Neuronal stem cell (in vitro differentiated cells): ENCODE data around the gene CEP44.

ENCODE experiments used
- DNase-seq: peaks from one replicate; pipeline ENCODE4 v3.0.0-alpha.2; 2013; ENCODE audit warnings: low spot score
- H2AFZ ChIP-seq: one replicate; pipeline ENCODE4 v1.6.1; 2013; ENCODE audit warnings: mild to moderate bottlenecking, low read length, inconsistent platforms
- H2AK5ac ChIP-seq: 2 replicates; pipeline ENCODE4 v1.6.1; 2013; ENCODE audit warnings: low read depth, mild to moderate bottlenecking, inconsistent platforms, low read length, moderate library complexity, mixed read lengths
- H2BK120ac ChIP-seq: 2 replicates; pipeline ENCODE4 v1.6.1; 2013; ENCODE audit warnings: low read depth, mild to moderate bottlenecking, inconsistent platforms, low read length, moderate library complexity, mixed read lengths
- H2BK12ac ChIP-seq: one replicate; pipeline ENCODE4 v1.6.1; 2013; ENCODE audit warnings: low read length, inconsistent platforms
- H2BK15ac ChIP-seq: 2 replicates; pipeline ENCODE4 v1.6.1; 2013; ENCODE audit warnings: mild to moderate bottlenecking, low read length, inconsistent platforms, mixed read lengths
- H2BK5ac ChIP-seq: one replicate; pipeline ENCODE4 v1.6.1; 2013; ENCODE audit warnings: inconsistent platforms, mild to moderate bottlenecking, low read length, moderate library complexity
- H3K14ac ChIP-seq: one replicate; pipeline ENCODE4 v1.6.1; 2013; ENCODE audit warnings: low read length, inconsistent platforms
- H3K18ac ChIP-seq: 2 replicates; pipeline ENCODE4 v1.6.1; 2013; ENCODE audit warnings: low read length, inconsistent platforms
- H3K23ac ChIP-seq: 2 replicates; pipeline ENCODE4 v1.6.1; 2013; ENCODE audit warnings: low read depth, mild to moderate bottlenecking, mixed read lengths, low read length, inconsistent platforms; ENCODE audit not compliant: poor library complexity
- H3K27ac ChIP-seq: replicated peaks from 3 replicates; pipeline ENCODE4 v1.5.1; 2013; ENCODE audit warnings: low read length, inconsistent platforms
- H3K27me3 ChIP-seq, 3 experiments: 2 replicates each; pipeline ENCODE4 v1.6.1; 2013; ENCODE audit warnings: low read length in 3 of 3, mild to moderate bottlenecking in 2 of 3, inconsistent platforms in 1 of 3, low read depth in 1 of 3, mixed read lengths in 1 of 3, moderate library complexity in 1 of 3; ENCODE audit not compliant: control insufficient read depth in 3 of 3, insufficient read depth in 3 of 3
- H3K36me3 ChIP-seq, 2 donors: replicated peaks in 1 of 2; 2 replicates each; pipeline ENCODE4 v1.6.1; 2013; ENCODE audit warnings: low read length in 2 of 2; ENCODE audit not compliant: control insufficient read depth in 2 of 2, insufficient read depth in 2 of 2
- H3K4ac ChIP-seq: 2 replicates; pipeline ENCODE4 v1.6.1; 2013; ENCODE audit warnings: inconsistent platforms, mild to moderate bottlenecking, low read length, moderate library complexity
- H3K4me1 ChIP-seq, 2 donors: 1 replicate in 1 of 2; 2 replicates in 1 of 2; pipeline ENCODE4 v1.6.1; 2013; ENCODE audit warnings: low read length in 2 of 2, low read depth in 1 of 2; ENCODE audit not compliant: control insufficient read depth in 2 of 2, insufficient read depth in 1 of 2
- H3K4me2 ChIP-seq: one replicate; pipeline ENCODE4 v1.6.1; 2013; ENCODE audit warnings: mild to moderate bottlenecking, low read length, inconsistent platforms; ENCODE audit not compliant: insufficient read depth, poor library complexity, severe bottlenecking
- H3K4me3 ChIP-seq, 2 donors: 2 replicates each; pipeline ENCODE4 v1.5.1; 2013; ENCODE audit warnings: low read length in 2 of 2, mild to moderate bottlenecking in 2 of 2, inconsistent platforms in 1 of 2, moderate library complexity in 1 of 2
- H3K79me1 ChIP-seq: one replicate; pipeline ENCODE4 v1.6.1; 2013; ENCODE audit warnings: low read depth, mild to moderate bottlenecking, inconsistent platforms, low read length, moderate library complexity
- H3K9ac ChIP-seq: one replicate; pipeline ENCODE4 v1.6.1; 2013; ENCODE audit warnings: mild to moderate bottlenecking, low read depth, low read length, inconsistent platforms; ENCODE audit not compliant: poor library complexity
- H3K9me3 ChIP-seq, 2 donors: replicated peaks in 1 of 2; 2 replicates each; pipeline versions ENCODE3 to v1.6.1; 2013; ENCODE audit warnings: low read length in 2 of 2, mild to moderate bottlenecking in 2 of 2, inconsistent platforms in 1 of 2, low read depth in 1 of 2, mixed read lengths in 1 of 2, moderate library complexity in 1 of 2; ENCODE audit not compliant: control insufficient read depth in 2 of 2, insufficient read depth in 1 of 2
- H4K8ac ChIP-seq: one replicate; pipeline ENCODE4 v1.6.1; 2013; ENCODE audit warnings: low read depth, mild to moderate bottlenecking, inconsistent platforms, low read length, moderate library complexity
- H4K91ac ChIP-seq: one replicate; pipeline ENCODE4 v1.6.1; 2013; ENCODE audit warnings: low read length, low read depth, mild to moderate bottlenecking, inconsistent platforms; ENCODE audit not compliant: poor library complexity
- WGBS, 2 donors: extraction: QIAGEN DNeasy Blood & Tissue Kit; methylation state at CpG; one replicate each; pipeline ENCODE4 v1.1.7; 2013; ENCODE audit warnings: missing lambda C conversion rate in 2 of 2, mixed read lengths in 1 of 2; ENCODE audit not compliant: insufficient read length in 2 of 2, insufficient replicate concordance in 1 of 2; ENCODE audit errors: extremely low coverage in 2 of 2; 5-methylcytosine and 5-hydroxymethylcytosine counted together

CEP44 gene

DNA sequence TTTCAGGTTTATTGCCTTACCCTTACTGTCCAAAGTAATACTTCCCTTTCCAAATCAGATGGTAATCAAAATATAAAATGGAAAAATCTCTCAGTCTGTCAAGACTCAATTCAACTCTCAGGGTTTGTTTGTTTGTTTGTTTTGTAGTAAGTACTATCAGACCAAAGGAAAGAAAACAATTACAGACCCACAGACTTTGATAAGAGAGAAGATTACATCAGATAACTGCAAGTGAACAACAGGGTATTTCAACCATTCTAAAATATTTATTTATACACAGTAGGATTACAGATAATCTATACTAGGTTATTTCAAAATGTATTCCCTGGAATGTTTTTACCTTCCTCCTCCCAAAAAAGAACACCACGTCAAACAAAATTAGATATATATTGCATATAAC, 29.1 kb upstream of the CEP44 start:
- no peak overlapping the region for H3K18ac ChIP-seq
- DNase-seq = no peak
- H3K27ac ChIP-seq = no peak overlapping the region
- no peaks in the 10 kb centered on the region for H3K79me1 ChIP-seq
- H3K14ac ChIP-seq = no peak overlapping the region
- no peak overlapping the region for H2AK5ac ChIP-seq
- H2BK15ac ChIP-seq = no peak overlapping the region
- H3K9me3 ChIP-seq = peaks cover 0 to 2% of the 10 kb centered on the region in 2 donors
- no peak overlapping the region for H4K91ac ChIP-seq
- H4K8ac ChIP-seq = no peak overlapping the region
- H3K23ac ChIP-seq = no peak overlapping the region
- no peaks in the 10 kb centered on the region for H3K27me3 ChIP-seq
- H2AFZ ChIP-seq = no peak overlapping the region
- no peak overlapping the region for H2BK5ac ChIP-seq
- no peak overlapping the region for H2BK12ac ChIP-seq
- no peaks in the 10 kb centered on the region for H3K4me1 ChIP-seq
- H3K36me3 ChIP-seq = peaks cover 0 to 11% of the 10 kb centered on the region in 2 donors
- no peak overlapping the region for H3K4ac ChIP-seq
- no peak overlapping the region for H3K9ac ChIP-seq
- H3K4me3 ChIP-seq = no peak overlapping the region
- WGBS, 2 donors = no CpG with 5 or more reads among the region's 1 CpG
- H3K4me2 ChIP-seq = no peak overlapping the region
- no peak overlapping the region for H2BK120ac ChIP-seq

DNA sequence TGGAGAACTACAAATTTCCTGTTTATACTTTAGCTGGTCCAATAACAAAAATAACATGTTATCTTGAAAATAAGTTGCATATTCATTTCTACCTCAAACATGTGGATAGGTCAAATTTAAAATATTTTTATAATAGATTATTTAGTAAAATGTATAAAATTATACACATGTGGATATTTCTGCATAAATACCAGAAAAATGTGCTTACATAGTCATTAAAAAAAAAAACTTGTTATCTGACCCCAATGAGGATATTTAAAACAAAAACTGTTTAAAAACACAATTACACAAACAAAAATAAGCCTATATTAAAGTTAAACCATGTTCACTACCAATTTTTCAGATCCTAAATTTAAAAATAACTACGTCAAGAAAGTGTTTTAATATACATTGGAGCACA, 28.3 kb upstream of the CEP44 start:
- no peak overlapping the region for H2AFZ ChIP-seq
- no peak overlapping the region for H3K4ac ChIP-seq
- H3K27ac ChIP-seq = no peak overlapping the region
- no peak overlapping the region for H2BK15ac ChIP-seq
- no peaks in the 10 kb centered on the region for H3K4me1 ChIP-seq
- H3K23ac ChIP-seq = no peak overlapping the region
- no peak overlapping the region for H3K14ac ChIP-seq
- peaks cover 0 to 2% of the 10 kb centered on the region in 2 donors for H3K9me3 ChIP-seq
- H2AK5ac ChIP-seq = no peak overlapping the region
- no peaks in the 10 kb centered on the region for H3K79me1 ChIP-seq
- no peak overlapping the region for H3K4me2 ChIP-seq
- no peaks in the 10 kb centered on the region for H3K27me3 ChIP-seq
- WGBS, 2 donors = no CpG with 5 or more reads among the region's 1 CpG
- H3K18ac ChIP-seq = no peak overlapping the region
- no peak overlapping the region for H3K9ac ChIP-seq
- H3K4me3 ChIP-seq = no peak overlapping the region
- no peak overlapping the region for H2BK5ac ChIP-seq
- no peak overlapping the region for H2BK120ac ChIP-seq
- DNase-seq = no peak
- no peak overlapping the region for H4K8ac ChIP-seq
- H2BK12ac ChIP-seq = no peak overlapping the region
- H3K36me3 ChIP-seq = peaks cover 0 to 11% of the 10 kb centered on the region in 2 donors
- no peak overlapping the region for H4K91ac ChIP-seq

- Histone ChIP-seq H4K8ac (no peak overlapping the region), H3K18ac (no peak overlapping the region), H3K27ac (no peak overlapping the region), H2AFZ (no peak overlapping the region), H3K27me3 (no peaks in the 10 kb centered on the region), H3K4ac (no peak overlapping the region), H3K79me1 (no peaks in the 10 kb centered on the region), H2BK15ac (no peak overlapping the region), H3K4me2 (no peak overlapping the region), H2BK120ac (no peak overlapping the region), H2AK5ac (no peak overlapping the region), H3K23ac (no peak overlapping the region), H3K4me3 (no peak overlapping the region), H2BK5ac (no peak overlapping the region), H3K9ac (no peak overlapping the region), H3K4me1 (no peaks in the 10 kb centered on the region), H2BK12ac (no peak overlapping the region), H3K9me3 (peaks cover 0 to 2% of the 10 kb centered on the region in 2 donors), H3K14ac (no peak overlapping the region), H3K36me3 (peaks cover 0 to 11% of the 10 kb centered on the region in 2 donors), H4K91ac (no peak overlapping the region)
- DNase-seq = no peak
- WGBS, 2 donors = no CpG with 5 or more reads among the region's 5 CpGs
Observed at GRCh38 chr4:174255786-174256185, 27.9 kb upstream of the CEP44 start.

GRCh38 chr4:174256277-174256713, 27.4 kb upstream of the CEP44 start:
- Histone ChIP-seq H3K27me3 (no peaks in the 10 kb centered on the region), H3K79me1 (no peaks in the 10 kb centered on the region), H3K4me1 (no peaks in the 10 kb centered on the region), H2AFZ (no peak overlapping the region), H4K91ac (no peak overlapping the region), H3K4ac (no peak overlapping the region), H3K4me3 (no peak overlapping the region), H4K8ac (no peak overlapping the region), H3K4me2 (no peak overlapping the region), H3K23ac (no peak overlapping the region), H2BK120ac (no peak overlapping the region), H3K27ac (no peak overlapping the region), H3K36me3 (peaks cover 0 to 11% of the 10 kb centered on the region in 2 donors), H3K18ac (no peak overlapping the region), H3K9ac (no peak overlapping the region), H2BK12ac (no peak overlapping the region), H3K14ac (no peak overlapping the region), H2BK15ac (no peak overlapping the region), H2AK5ac (no peak overlapping the region), H2BK5ac (no peak overlapping the region), H3K9me3 (peaks cover 0 to 2% of the 10 kb centered on the region in 2 donors)
- DNase-seq = no peak
- WGBS, 2 donors = no CpG with 5 or more reads among the region's 1 CpG
